Natural killer cell (primary cell): Measurements from ENCODE around the gene UNC5B. TPM values are rescaled to one million over a fixed set of nuclear protein-coding genes. Genes with fewer than 3 reads are reported as not detected.

Experiments
- ATAC-seq, 3 donors: fragments of 150-1000 bp in 2 of 3; fragments of 200-7000 bp in 1 of 3; cut with Tn5 transposase; 1 replicate in 1 of 3; 2 replicates in 2 of 3; pipeline ENCODE4 v1.10.0; 2021; ENCODE audit warnings: mild to moderate bottlenecking in 2 of 3, moderate library complexity in 2 of 3
- DNase-seq, 2 donors: peaks; one replicate each; pipeline versions ENCODE4 v3.0.0 to v3.0.0-alpha.2; 2013 to 2021; ENCODE audit warnings: mixed read lengths in 1 of 2
- H3K27ac ChIP-seq: one replicate; pipeline ENCODE4 v1.5.1; 2013; ENCODE audit warnings: mild to moderate bottlenecking, low read length
- H3K27me3 ChIP-seq: one replicate; pipeline ENCODE4 v1.6.1; 2013; ENCODE audit warnings: low read length; ENCODE audit not compliant: control insufficient read depth, insufficient read depth
- H3K36me3 ChIP-seq: one replicate; pipeline ENCODE4 v1.6.1; 2013; ENCODE audit warnings: low read length; ENCODE audit not compliant: control insufficient read depth, insufficient read depth
- H3K4me1 ChIP-seq: one replicate; pipeline ENCODE4 v1.6.1; 2013; ENCODE audit warnings: low read length; ENCODE audit not compliant: control insufficient read depth, insufficient read depth
- H3K4me3 ChIP-seq: one replicate; pipeline ENCODE4 v1.5.1; 2013; ENCODE audit warnings: low read length
- H3K9me3 ChIP-seq: one replicate; pipeline ENCODE4 v1.6.1; 2013; ENCODE audit warnings: low read length; ENCODE audit not compliant: control insufficient read depth, insufficient read depth
- H3K27ac Mint-ChIP-seq, 2 donors: one replicate each; pipeline ENCODE4 v1.8.0; 2022; ENCODE audit warnings: mild to moderate bottlenecking in 2 of 2, mixed read lengths in 2 of 2, moderate library complexity in 1 of 2
- H3K27me3 Mint-ChIP-seq, 2 donors: one replicate each; pipeline ENCODE4 v1.8.0; 2022; ENCODE audit warnings: low read depth in 2 of 2, mixed read lengths in 2 of 2
- H3K36me3 Mint-ChIP-seq: one replicate; pipeline ENCODE4 v1.8.0; 2022; ENCODE audit warnings: mixed read lengths
- H3K4me1 Mint-ChIP-seq, 2 donors: one replicate each; pipeline ENCODE4 v1.8.0; 2022; ENCODE audit warnings: mixed read lengths in 2 of 2
- H3K4me3 Mint-ChIP-seq: one replicate; pipeline ENCODE4 v1.8.0; 2022; ENCODE audit warnings: mild to moderate bottlenecking, moderate library complexity, mixed read lengths
- H3K9me3 Mint-ChIP-seq, 2 donors: one replicate each; pipeline ENCODE4 v1.8.0; 2022; ENCODE audit warnings: mixed read lengths in 2 of 2
- WGBS: methylation state at CpG from one replicate; pipeline ENCODE4 v1.1.7; 2013; ENCODE audit warnings: missing lambda C conversion rate; ENCODE audit not compliant: insufficient coverage; 5-methylcytosine and 5-hydroxymethylcytosine counted together
- intact Hi-C: fragments of 100-400 bp; cut with micrococcal nuclease; formaldehyde crosslinking; loops from one replicate; pipeline ENCODE4 v1.14.2; 2022
- total RNA-seq, 4 donors: library from RNA; stranded (reverse); fragments of 120-200 nt in 1 of 4; gene quantifications; one replicate each; pipeline versions ENCODE4 v1.2.3 to v1.2.4, GENCODE V29; 2013 to 2022
- TF ChIP-seq, protein P1 (sequence below): fragments of 200-600 bp; IDR thresholded peaks from one replicate; pipeline ENCODE4 v1.8.0; 2022; ENCODE audit warnings: antibody characterized with exemption

UNC5B gene
- total RNA-seq, 3 donors from 2014 or later (not counting 1 experiment from before 2014, with no cell fraction given), result 0.09 to 0.65 (median 0.09) TPM

DNA sequence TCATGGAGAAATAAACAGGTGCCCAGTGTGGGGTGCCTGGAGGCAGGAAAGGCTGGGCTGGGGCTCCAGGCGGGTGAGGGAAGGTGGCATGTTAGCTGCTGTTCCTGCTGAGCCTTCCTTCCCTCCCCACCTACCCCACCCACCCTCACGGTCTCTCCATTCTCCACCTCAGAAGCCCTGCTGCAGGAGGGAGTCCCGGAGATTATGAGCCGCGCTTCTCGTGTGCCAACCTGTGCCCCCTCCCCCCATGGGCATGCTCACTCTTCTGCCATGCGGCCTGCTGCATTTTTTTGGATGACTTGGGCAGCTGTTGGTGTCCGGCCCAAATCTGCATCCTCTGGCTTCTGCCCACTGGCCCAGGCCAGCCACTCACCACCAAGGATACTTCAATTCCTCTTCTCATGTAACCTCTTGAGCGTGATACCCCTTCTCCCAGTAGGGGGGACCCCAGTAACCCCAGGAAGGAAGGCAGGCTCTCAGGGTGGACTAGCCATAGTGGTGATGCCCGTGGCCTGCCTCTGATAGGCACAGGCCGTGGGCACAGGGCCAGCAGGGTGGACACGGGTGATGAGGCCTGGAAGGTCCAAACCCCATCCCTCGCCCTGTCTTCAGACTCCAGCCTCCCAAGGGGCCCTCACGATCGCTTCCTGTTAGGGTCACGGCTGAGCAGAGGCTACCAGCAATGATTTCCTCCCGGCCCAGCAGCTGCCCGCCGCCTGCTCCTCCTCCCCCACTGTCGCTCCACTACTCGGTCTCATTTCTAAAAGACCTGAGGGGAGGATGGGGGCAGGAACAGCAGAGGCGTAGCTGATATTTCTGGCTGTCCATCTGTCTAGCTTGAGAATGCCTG lies 27.8 kb downstream of the UNC5B start:
- no peaks in the 10 kb centered on the region for H3K36me3 ChIP-seq
- H3K27ac ChIP-seq, result no peak overlapping the region
- H3K27me3 ChIP-seq, result no peaks in the 10 kb centered on the region
- Mint-ChIP-seq H3K27ac (no peak overlapping the region), H3K9me3 (no peaks in the 10 kb centered on the region), H3K4me1 (peaks cover 0 to 7% of the 10 kb centered on the region in 2 donors), H3K27me3 (peaks cover 4 to 10% of the 10 kb centered on the region in 2 donors), H3K36me3 (no peaks in the 10 kb centered on the region), H3K4me3 (no peak overlapping the region)
- no peaks in the 10 kb centered on the region for H3K4me1 ChIP-seq
- WGBS, result 63% methylated on average over 20 of the region's 22 CpGs
- DNase-seq (no peak), ATAC-seq (no peak)
- intact Hi-C loops, result no loop called here
- no peak overlapping the region for H3K4me3 ChIP-seq
- H3K9me3 ChIP-seq, result no peaks in the 10 kb centered on the region
- TF ChIP-seq, protein P1, sequence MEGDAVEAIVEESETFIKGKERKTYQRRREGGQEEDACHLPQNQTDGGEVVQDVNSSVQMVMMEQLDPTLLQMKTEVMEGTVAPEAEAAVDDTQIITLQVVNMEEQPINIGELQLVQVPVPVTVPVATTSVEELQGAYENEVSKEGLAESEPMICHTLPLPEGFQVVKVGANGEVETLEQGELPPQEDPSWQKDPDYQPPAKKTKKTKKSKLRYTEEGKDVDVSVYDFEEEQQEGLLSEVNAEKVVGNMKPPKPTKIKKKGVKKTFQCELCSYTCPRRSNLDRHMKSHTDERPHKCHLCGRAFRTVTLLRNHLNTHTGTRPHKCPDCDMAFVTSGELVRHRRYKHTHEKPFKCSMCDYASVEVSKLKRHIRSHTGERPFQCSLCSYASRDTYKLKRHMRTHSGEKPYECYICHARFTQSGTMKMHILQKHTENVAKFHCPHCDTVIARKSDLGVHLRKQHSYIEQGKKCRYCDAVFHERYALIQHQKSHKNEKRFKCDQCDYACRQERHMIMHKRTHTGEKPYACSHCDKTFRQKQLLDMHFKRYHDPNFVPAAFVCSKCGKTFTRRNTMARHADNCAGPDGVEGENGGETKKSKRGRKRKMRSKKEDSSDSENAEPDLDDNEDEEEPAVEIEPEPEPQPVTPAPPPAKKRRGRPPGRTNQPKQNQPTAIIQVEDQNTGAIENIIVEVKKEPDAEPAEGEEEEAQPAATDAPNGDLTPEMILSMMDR, result no peak

DNA sequence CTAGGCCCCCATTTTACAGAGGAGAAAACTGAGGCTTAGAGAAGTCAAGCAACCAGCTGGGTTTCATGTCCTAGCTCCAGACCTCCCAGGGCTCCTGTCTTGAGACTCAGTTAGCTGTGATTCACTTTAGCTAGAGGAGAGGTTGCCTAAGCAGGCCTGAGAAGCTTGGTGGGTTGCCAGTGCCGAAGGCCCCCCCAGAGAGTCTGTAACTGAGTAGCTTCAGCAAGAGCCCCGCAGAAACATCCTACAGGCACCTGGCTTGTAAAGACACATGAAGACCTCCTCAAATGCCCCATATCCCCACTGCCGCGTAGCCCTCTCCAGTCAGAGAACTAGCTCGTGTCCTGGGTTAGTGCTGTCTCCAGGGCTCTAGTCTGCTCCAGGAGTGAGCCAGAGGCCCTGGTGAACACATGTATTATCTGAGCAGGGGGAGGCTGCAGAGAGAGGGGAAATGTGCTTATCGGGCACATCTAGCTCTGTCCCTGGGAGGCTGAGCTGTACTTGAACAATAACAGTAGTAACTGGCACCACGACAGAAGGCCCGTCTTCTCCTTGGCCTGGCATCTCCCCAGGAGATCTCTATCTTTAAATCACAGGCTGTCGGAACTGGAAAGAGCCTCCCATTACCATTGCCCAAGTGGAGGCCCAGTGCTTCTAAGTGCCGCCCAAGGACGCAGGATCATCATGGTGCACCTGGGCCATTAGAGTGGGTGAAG lies 28.9 kb downstream of the UNC5B start:
- Mint-ChIP-seq H3K27me3 (peaks cover 4 to 10% of the 10 kb centered on the region in 2 donors), H3K36me3 (no peaks in the 10 kb centered on the region), H3K27ac (no peak overlapping the region), H3K9me3 (no peaks in the 10 kb centered on the region), H3K4me3 (no peak overlapping the region), H3K4me1 (peaks cover 0 to 7% of the 10 kb centered on the region in 2 donors)
- DNase-seq (no peak), ATAC-seq (no peak)
- Histone ChIP-seq H3K27ac (no peak overlapping the region), H3K36me3 (no peaks in the 10 kb centered on the region), H3K9me3 (no peaks in the 10 kb centered on the region), H3K4me3 (no peak overlapping the region), H3K4me1 (no peaks in the 10 kb centered on the region), H3K27me3 (no peaks in the 10 kb centered on the region)
- TF ChIP-seq, protein P1, result no peak
- WGBS, result 71% methylated on average over 9 of the region's 11 CpGs
- intact Hi-C loops, result no loop called here

DNA sequence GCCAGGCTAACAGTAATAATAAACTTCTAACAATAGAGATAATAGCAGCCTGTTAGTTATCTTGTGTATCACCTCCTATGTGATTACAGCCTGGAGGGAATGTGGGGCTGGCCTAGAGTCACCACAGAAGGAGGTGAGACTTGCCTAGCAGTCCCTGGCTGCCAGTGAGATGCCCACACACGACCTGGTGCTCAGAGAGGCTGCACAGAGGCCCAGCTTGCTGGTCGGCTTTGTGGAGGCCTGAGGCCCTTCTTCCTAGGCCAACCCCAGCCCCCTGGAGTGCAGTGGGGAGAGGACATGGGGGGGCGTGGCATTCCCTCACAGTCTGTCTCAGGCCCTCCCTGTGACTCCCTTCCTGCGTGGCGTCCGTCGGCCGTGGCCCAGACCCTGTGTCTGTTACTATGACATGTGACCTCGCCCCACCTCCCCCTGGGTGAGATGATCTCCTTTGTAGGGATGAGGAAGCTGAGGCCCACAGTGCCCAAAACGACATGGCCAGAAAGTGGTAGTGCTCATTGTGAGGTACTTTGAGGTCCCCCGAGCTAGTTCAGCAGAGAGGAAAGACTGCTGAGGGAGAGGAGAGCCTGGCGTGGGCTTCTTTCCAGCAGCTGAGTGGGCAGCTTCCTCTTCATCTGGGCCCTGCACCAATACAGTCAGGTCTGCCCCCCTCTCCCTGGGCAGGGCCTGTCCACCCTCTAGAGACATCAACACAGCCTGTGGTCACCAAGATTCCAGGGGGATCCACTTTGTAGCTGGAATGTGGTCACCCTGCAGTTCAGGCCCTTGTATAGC lies 29.7 kb downstream of the UNC5B start:
- no peaks in the 10 kb centered on the region for H3K9me3 ChIP-seq
- H3K27ac ChIP-seq, result no peak overlapping the region
- Mint-ChIP-seq H3K4me1 (peaks cover 0 to 7% of the 10 kb centered on the region in 2 donors), H3K27ac (no peak overlapping the region), H3K36me3 (no peaks in the 10 kb centered on the region), H3K9me3 (no peaks in the 10 kb centered on the region), H3K27me3 (peaks cover 4 to 10% of the 10 kb centered on the region in 2 donors), H3K4me3 (no peak overlapping the region)
- H3K4me3 ChIP-seq, result no peak overlapping the region
- H3K27me3 ChIP-seq, result no peaks in the 10 kb centered on the region
- WGBS, result 57% methylated on average over 12 of the region's 12 CpGs
- ATAC-seq (no peak), DNase-seq (no peak)
- no peaks in the 10 kb centered on the region for H3K36me3 ChIP-seq
- no peaks in the 10 kb centered on the region for H3K4me1 ChIP-seq
- intact Hi-C loops, result no loop called here
- TF ChIP-seq, protein P1, result no peak
